HCT116 (cell line): ENCODE results near the gene CNTFR.

Experiments
- ATF3 ChIP-seq: IDR thresholded peaks from 2 replicates; pipeline ENCODE4 v1.6.1; 2012
- EGR1 ChIP-seq: IDR thresholded peaks from 2 replicates; pipeline ENCODE4 v1.6.1; 2012; ENCODE audit warnings: low read depth
- POLR2A ChIP-seq: IDR thresholded peaks from 2 replicates; pipeline ENCODE4 v1.7.0; 2011; ENCODE audit warnings: borderline replicate concordance; ENCODE audit not compliant: insufficient read depth, insufficient read length; ENCODE audit errors: extremely low read depth
- TF ChIP-seq, protein P1 (sequence below), 3 experiments: fragments of 200-600 bp in 1 of 3; sonication (generic) in 1 of 3; IDR thresholded peaks in 2 of 3; conservative IDR thresholded peaks in 1 of 3; 2 replicates each; pipeline ENCODE4 v1.5.1; 2012 to 2017; ENCODE audit warnings: low read depth in 2 of 3, low read length in 2 of 3, antibody characterized with exemption in 1 of 3, borderline replicate concordance in 1 of 3, control low read depth in 1 of 3, mild to moderate bottlenecking in 1 of 3, mixed read lengths in 1 of 3, mixed run types in 1 of 3, moderate library complexity in 1 of 3; ENCODE audit not compliant: insufficient read depth in 1 of 3

GRCh38 chr9:34549407-34549732, 40.2 kb downstream of the CNTFR start:
- TF ChIP-seq POLR2A (no peak), EGR1 (no peak), ATF3 (no peak)
- TF ChIP-seq, protein P1, sequence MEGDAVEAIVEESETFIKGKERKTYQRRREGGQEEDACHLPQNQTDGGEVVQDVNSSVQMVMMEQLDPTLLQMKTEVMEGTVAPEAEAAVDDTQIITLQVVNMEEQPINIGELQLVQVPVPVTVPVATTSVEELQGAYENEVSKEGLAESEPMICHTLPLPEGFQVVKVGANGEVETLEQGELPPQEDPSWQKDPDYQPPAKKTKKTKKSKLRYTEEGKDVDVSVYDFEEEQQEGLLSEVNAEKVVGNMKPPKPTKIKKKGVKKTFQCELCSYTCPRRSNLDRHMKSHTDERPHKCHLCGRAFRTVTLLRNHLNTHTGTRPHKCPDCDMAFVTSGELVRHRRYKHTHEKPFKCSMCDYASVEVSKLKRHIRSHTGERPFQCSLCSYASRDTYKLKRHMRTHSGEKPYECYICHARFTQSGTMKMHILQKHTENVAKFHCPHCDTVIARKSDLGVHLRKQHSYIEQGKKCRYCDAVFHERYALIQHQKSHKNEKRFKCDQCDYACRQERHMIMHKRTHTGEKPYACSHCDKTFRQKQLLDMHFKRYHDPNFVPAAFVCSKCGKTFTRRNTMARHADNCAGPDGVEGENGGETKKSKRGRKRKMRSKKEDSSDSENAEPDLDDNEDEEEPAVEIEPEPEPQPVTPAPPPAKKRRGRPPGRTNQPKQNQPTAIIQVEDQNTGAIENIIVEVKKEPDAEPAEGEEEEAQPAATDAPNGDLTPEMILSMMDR (IDR thresholded peaks at IDR 0.05 in 2 of 3, conservative IDR thresholded peaks at IDR 0.05 in 1 of 3; ENCODE audit: borderline replicate concordance in 1 of 3, insufficient read depth in 1 of 3, low read depth in 2 of 3, low read length in 2 of 3) = no peak
